Activated CD8-positive, alpha-beta memory T cell treated with anti-CD3 and anti-CD28 coated beads for 4 hours (primary cell): ENCODE data around the gene EFHD2.
"Not testable (repeated sequence)": the region's sequence is repeated elsewhere in the genome, so short reads cannot be mapped to it uniquely, and the experiment has no call there.

Experiments used
- DNase-seq, 2 donors: peaks; one replicate each; pipeline ENCODE4 v3.0.0-alpha.2; 2020; ENCODE audit warnings: low read depth in 2 of 2

The EFHD2 gene

DNA sequence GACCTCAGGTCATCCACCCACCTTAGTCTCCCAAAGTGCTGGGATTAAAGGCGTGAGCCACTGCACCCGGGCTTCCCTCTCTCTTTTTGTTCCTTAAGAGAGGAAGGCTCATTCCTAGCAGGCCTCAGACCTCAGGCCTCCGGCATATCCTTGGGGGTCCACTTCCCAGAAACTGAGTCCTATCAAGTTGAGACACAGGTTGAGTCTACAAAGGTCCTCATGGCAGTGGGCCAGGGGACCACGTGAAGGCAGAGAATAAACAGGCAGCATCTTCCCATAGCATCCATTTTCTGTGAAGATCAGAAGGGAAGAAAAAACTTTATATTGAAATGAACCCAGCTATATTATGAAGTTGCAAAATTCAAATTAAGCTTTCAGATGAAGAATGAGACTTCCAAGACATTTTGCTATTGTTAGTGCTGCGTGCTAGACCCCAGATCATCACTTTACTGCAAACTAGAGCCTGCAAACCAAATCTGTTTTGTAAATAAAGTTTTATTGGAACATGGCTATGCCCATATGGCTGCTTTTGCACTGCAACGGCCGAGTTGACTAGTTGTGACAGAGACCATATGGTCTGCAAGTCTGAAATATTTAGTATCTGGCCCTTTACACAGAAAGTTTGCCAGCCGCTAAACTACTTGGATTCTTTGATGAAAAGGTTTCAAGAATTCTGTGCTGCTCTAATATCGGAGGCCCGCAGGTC lies 43.3 kb downstream of the EFHD2 start:
- DNase-seq: no peak

DNA sequence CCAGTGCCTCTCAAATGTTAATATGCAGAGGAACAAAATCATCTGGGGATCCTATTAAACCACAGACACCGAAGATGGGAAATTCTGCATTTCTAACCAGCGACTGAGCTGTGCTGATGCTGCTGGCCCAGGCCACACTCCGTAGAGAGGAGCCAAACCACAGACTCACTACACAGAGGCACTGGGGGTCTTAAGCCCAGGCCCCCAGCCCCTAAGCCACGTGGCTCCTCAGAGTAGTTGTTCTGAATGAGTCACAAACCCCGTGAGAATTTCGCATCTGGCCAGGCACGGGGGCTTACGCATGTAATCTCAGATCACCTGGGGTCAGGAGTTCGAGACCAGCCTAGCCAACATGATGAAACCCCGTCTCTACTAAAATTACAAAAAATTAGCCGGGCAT lies 44.0 kb downstream of the EFHD2 start:
- DNase-seq: no peak

DNA sequence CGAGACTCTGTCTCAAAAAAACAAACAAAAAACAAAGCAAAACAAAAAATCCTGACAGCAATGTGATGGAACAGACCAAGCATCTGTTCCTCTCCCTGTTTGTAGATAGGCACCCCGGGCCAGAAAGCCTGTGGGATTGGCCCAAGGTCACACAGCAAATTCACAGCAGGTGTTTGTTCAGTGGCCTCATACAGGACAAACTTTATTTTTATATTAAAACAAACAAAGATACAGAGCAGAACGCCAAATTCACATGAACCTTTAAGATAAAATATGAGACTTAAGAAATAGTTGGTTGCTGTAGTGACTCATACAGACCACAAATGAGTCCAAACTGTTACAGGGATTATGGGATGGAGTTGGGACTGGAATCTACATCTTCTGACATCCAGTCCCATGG lies 44.6 kb downstream of the EFHD2 start:
- no peak for DNase-seq

DNA sequence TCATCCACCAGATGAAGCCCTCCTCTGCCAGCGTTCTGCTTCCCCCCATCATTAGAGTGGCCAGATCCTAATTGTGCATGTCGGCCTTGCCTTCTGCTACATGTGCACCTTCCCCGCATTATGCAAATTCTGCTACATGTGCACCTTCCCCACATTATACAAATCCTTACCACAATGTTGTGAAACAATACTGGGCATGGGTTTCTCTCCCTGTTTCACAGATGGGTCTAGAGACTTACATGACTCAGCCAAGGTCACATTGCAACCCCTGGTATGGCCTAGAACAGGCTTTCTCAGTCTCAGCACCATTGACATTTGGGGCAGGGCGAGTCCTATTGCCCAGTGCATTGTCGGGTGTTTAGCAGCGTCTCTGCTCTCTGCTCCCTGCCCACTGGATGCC lies 45.8 kb downstream of the EFHD2 start:
- DNase-seq: no peak

DNA sequence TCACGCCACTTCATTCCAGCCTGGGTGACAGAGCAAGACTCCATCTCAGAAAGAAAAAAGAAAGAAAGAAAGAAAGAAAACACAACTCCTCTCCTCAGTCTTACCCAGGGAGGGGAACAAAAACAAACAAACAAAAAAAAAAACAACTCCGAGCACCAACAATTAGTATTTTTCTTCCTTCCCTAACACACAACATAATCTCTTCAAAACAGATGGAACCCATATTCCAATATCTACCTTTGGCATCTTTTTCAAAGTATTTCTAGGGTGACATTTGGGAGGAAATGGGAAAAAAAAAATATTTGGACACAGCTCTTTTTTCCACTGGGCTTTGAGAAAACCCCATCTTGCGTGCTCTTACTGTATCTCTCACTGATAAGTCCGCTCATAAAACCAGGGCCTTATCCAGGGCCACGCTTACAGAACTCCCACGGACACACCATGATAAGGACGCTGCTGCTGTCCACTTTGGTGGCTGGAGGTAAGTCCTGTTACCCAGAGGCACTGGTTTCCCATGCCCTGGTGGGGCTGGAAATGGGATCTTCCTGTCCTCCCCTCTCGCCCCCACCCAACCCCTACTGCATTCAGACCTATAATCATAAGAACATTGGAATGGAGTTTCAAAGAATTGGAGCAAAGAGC lies 46.7 kb downstream of the EFHD2 start, which contains the start of gene CELA2A:
CELA2A (plus strand) TSS at position 420 of the 642 bp plus-strand sequence; CDS start at position 442, 22 bp downstream.
- no peak for DNase-seq

DNA sequence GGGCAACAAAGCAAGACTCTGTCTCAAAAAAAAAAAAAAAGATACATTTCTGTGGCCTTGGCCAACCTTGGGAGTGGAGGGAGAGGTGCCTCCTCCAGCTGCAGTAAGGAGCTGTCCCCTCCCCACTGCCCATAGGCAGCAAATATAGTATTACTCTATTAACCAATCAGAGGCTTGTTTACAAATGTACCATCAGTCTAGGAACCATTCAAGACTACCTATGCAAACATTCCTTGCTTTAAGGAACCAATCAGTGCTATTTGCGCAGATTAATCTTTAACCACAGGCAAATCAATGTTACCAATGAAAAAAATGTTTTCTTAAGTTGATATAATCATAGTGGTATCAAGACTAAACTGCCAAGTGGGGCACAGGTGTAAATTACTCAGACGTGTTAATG lies 47.9 kb downstream of the EFHD2 start:
- no peak for DNase-seq

DNA sequence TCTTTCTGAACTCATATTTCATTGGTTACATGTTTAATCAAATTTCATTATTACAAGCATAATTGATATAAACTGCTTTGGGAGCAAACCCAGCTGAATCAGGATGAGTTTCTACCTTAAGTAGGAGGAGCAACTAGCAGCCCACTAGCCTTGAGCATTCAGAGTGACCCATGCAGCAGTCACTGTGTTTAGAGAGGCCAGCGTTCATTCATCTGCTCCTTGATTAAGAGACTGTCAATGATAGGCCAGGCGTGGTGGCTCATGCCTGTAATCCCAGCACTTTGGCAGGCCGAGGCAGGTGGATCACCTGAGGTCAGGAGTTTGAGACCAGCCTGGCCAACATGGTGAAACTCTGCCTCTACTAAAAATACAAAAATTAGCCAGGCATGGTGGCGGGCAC lies 48.7 kb downstream of the EFHD2 start:
- not testable (repeated sequence) for DNase-seq

DNA sequence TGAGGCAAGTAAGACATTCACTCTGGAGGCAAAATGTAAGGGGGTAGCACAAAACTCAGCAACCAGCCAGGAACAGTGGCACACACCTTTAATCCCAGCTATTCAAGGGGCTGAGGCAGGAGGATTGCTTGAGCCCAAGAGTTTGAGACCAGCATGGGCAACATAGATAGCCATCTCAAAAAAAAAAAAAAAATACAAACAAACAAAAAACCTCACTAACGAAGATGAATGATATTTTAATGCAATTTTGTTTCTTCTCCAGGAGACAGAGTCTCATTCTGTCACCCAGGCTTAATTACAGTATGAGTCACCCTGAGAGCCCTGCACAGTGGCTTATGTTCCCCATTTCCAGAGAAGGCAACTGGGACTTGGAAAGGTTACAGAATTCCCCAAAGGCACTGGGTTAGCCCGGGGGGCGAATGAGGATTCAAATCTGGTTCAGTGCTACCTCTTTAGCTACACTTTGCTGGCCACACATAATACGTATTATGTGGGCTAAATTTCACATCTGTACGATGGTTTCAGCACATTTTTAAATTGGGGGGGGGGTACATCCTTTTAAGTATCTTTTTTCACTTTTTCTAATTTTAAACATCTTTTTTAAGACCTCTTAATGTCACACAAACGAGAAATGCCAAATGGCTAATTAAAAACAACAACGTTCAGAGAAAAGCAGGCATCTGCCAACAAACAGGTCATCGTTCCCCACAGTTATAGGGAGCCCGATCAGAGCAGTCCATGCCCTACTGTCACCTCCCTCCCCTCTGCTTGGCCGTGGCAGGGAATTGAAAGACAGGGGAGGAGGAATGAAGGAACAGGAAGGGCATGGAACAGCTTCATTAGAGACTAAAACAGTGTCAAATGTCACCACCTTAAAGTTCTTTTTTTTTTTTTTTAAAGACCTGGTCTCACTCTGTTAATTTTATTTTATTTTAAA lies 50.4 kb downstream of the EFHD2 start:
- DNase-seq: no peak

DNA sequence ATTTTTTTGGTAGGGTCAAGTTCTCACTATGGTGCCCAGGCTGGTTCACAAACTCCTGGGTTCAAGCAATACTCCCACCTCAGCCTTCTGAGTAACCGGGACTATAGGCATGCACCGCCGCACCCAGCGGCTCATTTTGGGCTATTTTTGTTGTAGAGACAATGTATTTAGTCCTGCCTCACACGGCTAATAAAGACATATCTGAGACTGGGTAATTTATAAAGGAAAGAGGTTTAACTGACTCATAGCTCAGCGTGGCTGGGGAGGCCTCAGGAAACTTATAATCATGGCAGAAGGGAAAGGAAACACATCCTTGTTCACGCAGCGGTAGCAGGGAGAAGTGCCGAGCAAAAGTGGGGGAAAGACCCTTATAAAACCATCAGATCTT lies 51.0 kb downstream of the EFHD2 start:
- DNase-seq: no peak

DNA sequence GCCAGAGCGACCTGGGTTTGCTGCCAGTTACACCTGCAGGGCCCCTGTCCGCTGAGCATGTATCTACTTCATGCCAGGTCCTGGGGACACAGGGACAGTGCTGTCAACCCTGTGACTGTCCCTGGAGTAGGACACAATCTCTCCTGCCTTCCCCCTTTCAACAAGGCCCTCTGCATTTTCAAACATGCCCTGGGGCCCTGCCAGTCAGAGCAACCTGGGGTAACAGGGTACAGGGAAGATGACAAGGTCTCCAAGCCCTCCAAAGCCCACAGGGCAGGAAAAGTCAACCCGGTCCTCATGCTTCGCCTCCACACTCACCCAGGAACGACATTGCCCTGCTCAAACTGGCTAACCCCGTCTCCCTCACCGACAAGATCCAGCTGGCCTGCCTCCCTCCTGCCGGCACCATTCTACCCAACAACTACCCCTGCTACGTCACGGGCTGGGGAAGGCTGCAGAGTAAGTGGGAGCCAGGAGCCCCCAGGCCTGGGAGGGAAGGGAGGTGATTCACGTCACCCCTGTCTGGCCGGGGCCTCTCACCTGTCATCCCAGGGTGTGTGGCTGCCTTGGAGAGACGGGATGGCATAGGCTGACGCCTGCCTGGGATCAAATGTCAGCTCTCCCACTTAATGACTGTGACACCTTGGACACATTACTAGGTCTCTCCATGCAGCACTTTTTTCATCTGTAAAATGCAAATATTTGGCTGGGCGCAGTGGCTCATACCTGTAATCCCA lies 53.5 kb downstream of the EFHD2 start:
- not testable (repeated sequence) for DNase-seq

DNA sequence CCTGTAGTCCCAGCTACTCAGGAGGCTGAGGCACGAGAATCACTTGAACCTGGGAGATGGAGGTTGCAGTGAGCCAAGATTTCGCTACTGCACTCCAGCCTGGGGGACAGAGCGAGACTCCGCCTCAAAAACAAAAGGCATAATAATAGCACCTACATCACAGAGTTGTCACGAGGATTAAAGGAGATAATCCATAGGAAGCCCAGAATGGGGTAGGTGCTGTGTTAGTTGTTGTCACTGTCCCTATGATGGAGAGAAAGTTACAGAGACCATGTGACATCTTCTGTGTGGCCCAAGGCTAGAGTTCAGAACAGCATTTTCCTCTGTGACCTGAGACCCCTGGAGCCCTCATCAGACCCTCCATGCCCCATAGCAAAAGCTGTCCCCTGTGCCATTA lies 54.2 kb downstream of the EFHD2 start:
- DNase-seq: not testable (repeated sequence)

DNA sequence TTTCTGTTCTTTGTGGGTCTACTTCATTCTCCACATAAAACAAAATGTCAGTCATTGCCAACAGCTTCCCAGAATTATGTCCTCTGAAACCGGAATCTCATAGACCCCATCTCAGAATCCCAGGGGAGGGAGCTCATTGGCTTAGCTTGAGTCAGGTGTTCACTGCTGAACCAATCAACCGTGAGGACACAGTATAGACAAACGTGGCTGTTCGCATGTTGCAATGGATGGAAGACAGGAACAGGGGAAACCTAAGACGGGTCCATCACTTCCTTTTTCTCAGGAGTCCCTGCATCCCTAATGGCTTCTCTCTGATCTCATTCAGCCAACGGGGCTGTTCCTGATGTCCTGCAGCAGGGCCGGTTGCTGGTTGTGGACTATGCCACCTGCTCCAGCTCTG lies 56.0 kb downstream of the EFHD2 start:
- no peak for DNase-seq

DNA sequence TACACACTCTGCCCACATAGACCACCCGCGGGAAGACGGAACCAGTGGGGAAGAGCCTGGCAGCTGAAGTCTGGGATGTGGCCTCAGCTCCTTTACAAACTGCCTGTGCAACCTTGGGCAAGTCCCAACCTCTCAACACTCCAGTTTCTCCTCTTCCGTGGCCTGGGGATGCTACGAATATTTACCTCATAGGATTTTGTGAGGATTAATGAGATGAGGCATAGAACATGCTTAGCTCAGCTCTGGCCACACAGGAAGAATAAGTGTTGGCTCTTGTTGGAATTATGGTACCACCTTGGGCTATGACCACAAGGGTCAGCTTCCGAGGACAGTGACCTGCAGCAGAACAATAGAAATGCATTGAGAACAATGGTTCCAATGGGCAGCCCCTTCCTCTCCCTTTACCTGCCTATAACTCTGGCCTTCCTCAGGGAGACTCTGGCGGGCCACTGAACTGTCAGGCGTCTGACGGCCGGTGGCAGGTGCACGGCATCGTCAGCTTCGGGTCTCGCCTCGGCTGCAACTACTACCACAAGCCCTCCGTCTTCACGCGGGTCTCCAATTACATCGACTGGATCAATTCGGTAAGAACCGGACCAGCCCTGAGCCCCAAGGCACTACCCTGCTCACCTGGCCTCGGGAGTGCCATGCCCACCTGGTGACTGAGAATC lies 57.4 kb downstream of the EFHD2 start:
- DNase-seq: not testable (repeated sequence)

DNA sequence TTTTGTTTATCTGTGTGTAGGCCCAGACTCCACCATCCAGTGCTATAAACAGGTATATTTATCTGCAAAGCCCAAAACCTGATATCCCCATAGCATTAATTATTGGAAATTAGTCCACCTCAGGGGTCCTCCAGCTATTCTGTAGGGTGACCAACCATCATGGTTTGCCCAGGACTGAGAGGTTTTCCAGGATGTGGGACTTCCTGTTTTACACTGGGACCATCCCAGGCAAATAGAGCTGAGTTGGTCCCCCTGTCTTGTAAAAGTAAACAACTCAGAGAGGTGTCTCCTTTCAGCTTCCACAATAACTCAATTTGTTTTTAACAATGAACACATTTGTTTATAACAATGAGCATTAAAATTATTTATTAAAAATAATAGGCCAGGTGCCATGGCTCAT lies 58.5 kb downstream of the EFHD2 start:
- no peak for DNase-seq

DNA sequence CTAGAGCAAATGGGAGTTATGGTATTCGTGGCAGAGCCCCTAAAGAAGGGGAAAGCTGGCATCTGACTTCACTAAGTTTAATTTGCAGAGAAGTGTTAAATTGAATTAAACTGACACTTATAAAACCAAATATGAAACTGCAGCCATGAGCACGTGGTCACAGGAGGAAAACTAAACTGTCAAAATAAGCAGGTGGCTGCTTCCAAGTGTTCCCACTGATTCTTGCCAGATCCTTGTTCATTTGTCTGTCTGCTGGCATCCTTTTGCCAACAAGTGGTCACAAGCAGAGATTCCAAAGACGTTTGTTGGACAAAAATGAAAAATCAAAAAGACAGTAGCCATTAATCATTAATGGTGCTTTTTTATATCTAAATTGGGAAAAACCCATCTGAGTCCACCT lies 59.7 kb downstream of the EFHD2 start:
- DNase-seq: no peak

DNA sequence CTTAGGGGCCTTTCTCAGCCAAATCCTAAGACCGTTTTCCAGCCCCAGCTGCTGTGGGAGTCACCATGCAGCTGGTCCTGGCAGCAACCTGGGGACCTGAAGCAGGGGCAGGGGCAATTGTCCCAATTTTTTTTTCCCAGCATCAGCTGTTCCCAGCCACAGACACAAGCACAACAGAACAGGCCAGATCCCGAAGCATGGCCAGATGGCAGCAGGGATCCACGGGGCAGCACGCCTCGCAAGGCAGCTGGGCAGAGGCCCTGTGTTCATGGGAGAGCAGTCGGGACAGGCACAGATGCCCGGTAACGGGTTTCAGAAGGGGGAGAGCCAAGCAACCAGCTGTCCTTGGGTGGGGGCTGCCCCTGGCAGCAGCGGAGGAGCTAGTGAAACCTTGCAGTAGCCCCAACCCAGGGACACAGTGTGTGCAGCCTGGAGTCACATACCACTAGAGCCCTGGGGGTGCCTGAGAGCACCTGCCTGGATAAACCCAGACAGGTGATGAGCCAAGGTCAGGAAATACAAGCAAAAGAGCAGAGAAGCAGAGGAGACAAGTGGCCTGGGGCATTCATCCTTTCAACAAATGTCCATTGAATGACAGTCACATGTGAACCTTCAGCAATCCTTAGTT lies 60.2 kb downstream of the EFHD2 start:
- DNase-seq: not testable (repeated sequence)

DNA sequence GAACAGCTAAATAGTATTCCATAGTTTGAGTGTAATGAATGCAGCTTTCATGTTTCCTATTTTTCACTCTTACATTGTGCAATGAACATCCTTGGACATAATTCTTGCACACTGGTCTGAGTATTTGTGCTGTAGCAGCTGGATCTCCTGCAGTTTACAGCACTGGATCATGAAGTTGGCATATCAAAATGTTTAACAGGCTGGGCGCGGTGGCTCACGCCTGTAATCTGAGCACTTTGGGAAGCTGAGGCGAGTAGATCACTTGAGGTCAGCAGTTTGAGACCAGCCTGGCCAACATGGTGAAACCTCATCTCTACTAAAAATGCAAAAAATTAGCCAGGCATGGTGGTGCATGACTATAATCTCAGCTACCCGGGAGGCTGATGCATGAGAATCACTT lies 61.4 kb downstream of the EFHD2 start:
- DNase-seq: not testable (repeated sequence)

DNA sequence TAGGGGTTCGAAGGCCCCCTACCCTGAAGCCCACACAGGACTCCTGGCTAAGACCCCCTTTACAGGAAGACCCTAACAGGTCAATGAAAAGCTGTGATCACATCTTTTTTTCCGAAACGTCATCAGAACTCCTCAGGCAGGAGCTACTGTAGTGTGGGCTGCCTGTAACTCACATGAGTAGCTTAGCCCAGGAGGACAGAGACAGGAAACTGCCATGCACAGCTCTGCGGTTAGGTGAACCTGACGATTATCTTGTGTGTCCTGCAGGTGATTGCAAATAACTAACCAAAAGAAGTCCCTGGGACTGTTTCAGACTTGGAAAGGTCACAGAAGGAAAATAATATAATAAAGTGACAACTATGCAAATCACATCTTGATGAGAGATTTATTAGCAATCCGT lies 62.0 kb downstream of the EFHD2 start:
- DNase-seq: not testable (repeated sequence)

DNA sequence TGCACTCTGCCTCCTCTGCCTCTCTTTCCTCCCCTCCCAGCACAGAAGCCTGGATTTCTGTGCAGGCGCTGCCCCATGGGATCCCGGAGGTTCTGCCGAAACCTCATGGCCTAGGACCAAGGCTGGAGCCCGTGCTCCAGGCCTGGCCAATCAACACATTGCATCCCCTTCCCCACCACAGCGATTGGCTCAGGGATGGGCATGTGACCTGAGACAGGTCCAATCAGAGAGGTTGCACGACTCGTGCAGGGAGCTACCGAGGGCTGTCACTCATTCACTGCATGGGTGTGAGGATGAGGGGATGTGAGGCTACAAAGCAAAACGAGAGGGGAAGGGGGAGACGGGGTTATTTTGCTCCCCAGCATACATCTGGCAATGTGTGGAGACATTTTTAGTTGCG lies 62.9 kb downstream of the EFHD2 start:
- DNase-seq: no peak

DNA sequence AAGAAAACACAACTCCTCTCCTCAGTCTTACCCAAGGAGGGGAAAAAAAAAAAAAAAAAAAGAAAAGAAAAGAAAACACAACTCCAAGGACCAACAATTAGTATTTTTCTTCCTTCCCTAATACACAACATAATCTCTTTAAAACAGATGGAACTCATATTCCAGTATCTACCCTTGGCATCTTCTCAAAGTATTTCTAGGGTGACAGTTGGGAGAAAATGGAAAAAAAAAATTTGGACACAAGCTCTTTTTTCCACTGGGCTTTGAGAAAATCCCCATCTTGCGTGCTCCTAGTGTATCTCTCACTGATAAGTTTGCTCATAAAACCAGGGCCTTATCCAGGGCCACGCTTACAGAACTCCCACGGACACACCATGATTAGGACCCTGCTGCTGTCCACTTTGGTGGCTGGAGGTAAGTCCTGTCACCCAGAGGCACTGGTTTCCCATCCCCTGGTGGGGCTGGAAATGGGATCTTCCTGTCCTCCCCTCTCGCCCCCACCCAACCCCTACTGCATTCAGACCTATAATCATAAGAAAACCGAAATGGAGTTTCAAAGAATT lies 66.1 kb downstream of the EFHD2 start, which contains the start of gene CELA2B:
CELA2B (plus strand) TSS at position 353 of the 563 bp plus-strand sequence; CDS start at position 375, 22 bp downstream.
- DNase-seq: no peak
